Keratinocyte (primary cell): ENCODE measurements around the gene CENPA. TPM values are rescaled to one million over a fixed set of nuclear protein-coding genes. Genes with fewer than 3 reads are reported as not detected.
"Not testable (repeated sequence)": the region's sequence is repeated elsewhere in the genome, so short reads cannot be mapped to it uniquely, and the experiment has no call there.

Experiments used
- DNase-seq: peaks from one replicate; pipeline ENCODE4 v3.0.0-alpha.2; 2011; ENCODE audit warnings: low read depth, missing footprints, low spot score
- FAIRE-seq: peaks from 2 replicates; lab custom pipeline; 2011; peaks lifted over from hg19 to GRCh38; lab: Jason Lieb, UNC
- H2AFZ ChIP-seq: 2 replicates; pipeline ENCODE4 v1.6.0; 2012; ENCODE audit warnings: low read length, control low read depth, inconsistent platforms; ENCODE audit not compliant: control insufficient read depth
- H3K27ac ChIP-seq: 2 replicates; pipeline ENCODE4 v1.5.1; 2011; ENCODE audit warnings: low read length; ENCODE audit not compliant: control insufficient read depth, insufficient read depth
- H3K27me3 ChIP-seq: 3 replicates; pipeline ENCODE4 v1.6.0; 2011; ENCODE audit warnings: low read length; ENCODE audit not compliant: control insufficient read depth, insufficient read depth; ENCODE audit errors: extremely low read depth
- H3K36me3 ChIP-seq, 2 experiments: 2 replicates in 1 of 2; 3 replicates in 1 of 2; pipeline ENCODE4 v1.5.1; 2011; ENCODE audit warnings: low read length in 2 of 2, mild to moderate bottlenecking in 1 of 2; ENCODE audit not compliant: control insufficient read depth in 2 of 2, insufficient read depth in 2 of 2; ENCODE audit errors: extremely low read depth in 1 of 2
- H3K4me1 ChIP-seq: 3 replicates; pipeline ENCODE4 v1.5.1; 2011; ENCODE audit warnings: low read length; ENCODE audit not compliant: control insufficient read depth, insufficient read depth; ENCODE audit errors: extremely low read depth
- H3K4me2 ChIP-seq: 3 replicates; pipeline ENCODE4 v1.6.0; 2011; ENCODE audit warnings: low read depth, low read length; ENCODE audit not compliant: control insufficient read depth, insufficient read depth; ENCODE audit errors: extremely low read depth
- H3K4me3 ChIP-seq, 3 experiments: fragments of 200-600 bp in 1 of 3; sonication (generic) in 1 of 3; 2 replicates in 2 of 3; 3 replicates in 1 of 3; pipeline ENCODE4 v1.5.1; 2011 to 2016; ENCODE audit warnings: low read length in 3 of 3, mild to moderate bottlenecking in 3 of 3, control low read depth in 2 of 3, inconsistent platforms in 1 of 3, low read depth in 1 of 3, mixed read lengths in 1 of 3, mixed run types in 1 of 3, moderate library complexity in 1 of 3; ENCODE audit not compliant: control insufficient read depth in 2 of 3, insufficient read depth in 2 of 3; ENCODE audit errors: extremely low read depth in 1 of 3
- H3K79me2 ChIP-seq: 2 replicates; pipeline ENCODE4 v1.6.0; 2012; ENCODE audit warnings: low read length; ENCODE audit not compliant: control insufficient read depth, insufficient read depth
- H3K9ac ChIP-seq: 3 replicates; pipeline ENCODE4 v1.6.0; 2011; ENCODE audit warnings: low read length; ENCODE audit not compliant: control insufficient read depth, insufficient read depth; ENCODE audit errors: extremely low read depth
- H3K9me1 ChIP-seq: 3 replicates; pipeline ENCODE4 v1.6.0; 2011; ENCODE audit warnings: low read length; ENCODE audit not compliant: control insufficient read depth, insufficient read depth; ENCODE audit errors: extremely low read depth
- H3K9me3 ChIP-seq: 2 replicates; pipeline ENCODE4 v1.5.1; 2012; ENCODE audit warnings: low read depth, low read length; ENCODE audit not compliant: control insufficient read depth
- H4K20me1 ChIP-seq: 3 replicates; pipeline ENCODE4 v1.6.0; 2011; ENCODE audit warnings: low read length; ENCODE audit not compliant: control insufficient read depth, insufficient read depth; ENCODE audit errors: extremely low read depth
- EZH2 ChIP-seq: IDR thresholded peaks from one replicate; pipeline ENCODE4 v1.6.1; 2012; ENCODE audit warnings: inconsistent platforms, mild to moderate bottlenecking, low read length, moderate library complexity
- dilution Hi-C: fragments of 300-500 bp; cut with MboI; formaldehyde crosslinking; loops from one replicate; pipeline ENCODE4 v1.7.0; 2020; ENCODE audit warnings: low sequenced_read_pairs; ENCODE audit not compliant: extremely low pct_ligation_motif_present
- polyA plus RNA-seq, 5 experiments: library from polyadenylated mRNA; depleted of rRNA in 3 of 5; stranded (reverse) in 3 of 5; stranded (forward) in 1 of 5; unstranded in 1 of 5; fragments of >200 nt; gene quantifications; 1 replicate in 1 of 5; 2 replicates in 3 of 5; 3 replicates in 1 of 5; pipeline versions ENCODE4 v1.2.1 to v1.2.3, GENCODE V29; 2011 to 2012; ENCODE audit warnings: missing spikeins in 2 of 5, low read depth in 1 of 5, low replicate concordance in 1 of 5
- TF ChIP-seq, protein P1 (sequence below), 3 experiments: IDR thresholded peaks in 1 of 3; conservative IDR thresholded peaks in 1 of 3; optimal IDR thresholded peaks in 1 of 3; 2 replicates in 2 of 3; 3 replicates in 1 of 3; pipeline versions ENCODE3 to v1.5.1; 2011; ENCODE audit warnings: low read length in 3 of 3, mild to moderate bottlenecking in 3 of 3, moderate library complexity in 2 of 3, control low read depth in 1 of 3, inconsistent platforms in 1 of 3; ENCODE audit not compliant: insufficient read depth in 2 of 3; ENCODE audit errors: extremely low read depth in 1 of 3

The CENPA gene
- polyA plus RNA-seq, 1 donor (not counting 4 experiments of a cell fraction or from before 2014, with no cell fraction given), result 12.4 TPM

DNA sequence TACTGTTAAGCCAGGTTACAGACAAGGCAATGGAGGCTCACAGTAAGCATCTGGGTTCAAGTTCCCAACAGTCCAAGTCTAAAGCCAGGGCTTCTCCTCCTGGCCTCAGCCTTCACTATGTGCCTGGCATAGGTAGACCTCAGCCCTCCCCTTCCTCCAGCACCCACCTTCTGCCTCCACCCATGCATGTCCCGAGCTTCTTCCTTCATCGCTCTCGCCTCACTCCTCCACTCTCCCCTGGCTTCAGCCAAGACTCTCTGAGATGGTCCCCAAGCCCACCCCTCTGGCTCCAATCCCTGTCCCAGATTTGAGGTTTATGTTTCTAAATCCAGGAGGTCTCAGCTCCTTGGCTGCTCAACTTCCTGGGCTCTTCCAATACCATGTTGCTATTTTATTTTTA is 26.9 kb downstream of the CENPA start:
- dilution Hi-C loops, result no loop called here
- FAIRE-seq (no peak), DNase-seq (no peak)
- Histone ChIP-seq H3K9me1 (no peaks in the 10 kb centered on the region), H3K4me1 (peaks cover 4% of the 10 kb centered on the region), H3K36me3 (no peaks in the 10 kb centered on the region), H3K9ac (no peak overlapping the region), H3K4me3 (no peak overlapping the region), H3K27me3 (no peaks in the 10 kb centered on the region), H3K79me2 (no peaks in the 10 kb centered on the region), H3K27ac (no peak overlapping the region), H4K20me1 (no peaks in the 10 kb centered on the region), H3K9me3 (no peaks in the 10 kb centered on the region), H2AFZ (no peak overlapping the region), H3K4me2 (no peak overlapping the region)
- no peak for TF ChIP-seq EZH2
- TF ChIP-seq, protein P1, sequence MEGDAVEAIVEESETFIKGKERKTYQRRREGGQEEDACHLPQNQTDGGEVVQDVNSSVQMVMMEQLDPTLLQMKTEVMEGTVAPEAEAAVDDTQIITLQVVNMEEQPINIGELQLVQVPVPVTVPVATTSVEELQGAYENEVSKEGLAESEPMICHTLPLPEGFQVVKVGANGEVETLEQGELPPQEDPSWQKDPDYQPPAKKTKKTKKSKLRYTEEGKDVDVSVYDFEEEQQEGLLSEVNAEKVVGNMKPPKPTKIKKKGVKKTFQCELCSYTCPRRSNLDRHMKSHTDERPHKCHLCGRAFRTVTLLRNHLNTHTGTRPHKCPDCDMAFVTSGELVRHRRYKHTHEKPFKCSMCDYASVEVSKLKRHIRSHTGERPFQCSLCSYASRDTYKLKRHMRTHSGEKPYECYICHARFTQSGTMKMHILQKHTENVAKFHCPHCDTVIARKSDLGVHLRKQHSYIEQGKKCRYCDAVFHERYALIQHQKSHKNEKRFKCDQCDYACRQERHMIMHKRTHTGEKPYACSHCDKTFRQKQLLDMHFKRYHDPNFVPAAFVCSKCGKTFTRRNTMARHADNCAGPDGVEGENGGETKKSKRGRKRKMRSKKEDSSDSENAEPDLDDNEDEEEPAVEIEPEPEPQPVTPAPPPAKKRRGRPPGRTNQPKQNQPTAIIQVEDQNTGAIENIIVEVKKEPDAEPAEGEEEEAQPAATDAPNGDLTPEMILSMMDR (optimal IDR thresholded peaks at IDR 0.05 in 1 of 3, IDR thresholded peaks at IDR 0.05 in 1 of 3, conservative IDR thresholded peaks at IDR 0.05 in 1 of 3; ENCODE audit: extremely low read depth in 1 of 3, insufficient read depth in 2 of 3, low read length in 3 of 3), result no peak

DNA sequence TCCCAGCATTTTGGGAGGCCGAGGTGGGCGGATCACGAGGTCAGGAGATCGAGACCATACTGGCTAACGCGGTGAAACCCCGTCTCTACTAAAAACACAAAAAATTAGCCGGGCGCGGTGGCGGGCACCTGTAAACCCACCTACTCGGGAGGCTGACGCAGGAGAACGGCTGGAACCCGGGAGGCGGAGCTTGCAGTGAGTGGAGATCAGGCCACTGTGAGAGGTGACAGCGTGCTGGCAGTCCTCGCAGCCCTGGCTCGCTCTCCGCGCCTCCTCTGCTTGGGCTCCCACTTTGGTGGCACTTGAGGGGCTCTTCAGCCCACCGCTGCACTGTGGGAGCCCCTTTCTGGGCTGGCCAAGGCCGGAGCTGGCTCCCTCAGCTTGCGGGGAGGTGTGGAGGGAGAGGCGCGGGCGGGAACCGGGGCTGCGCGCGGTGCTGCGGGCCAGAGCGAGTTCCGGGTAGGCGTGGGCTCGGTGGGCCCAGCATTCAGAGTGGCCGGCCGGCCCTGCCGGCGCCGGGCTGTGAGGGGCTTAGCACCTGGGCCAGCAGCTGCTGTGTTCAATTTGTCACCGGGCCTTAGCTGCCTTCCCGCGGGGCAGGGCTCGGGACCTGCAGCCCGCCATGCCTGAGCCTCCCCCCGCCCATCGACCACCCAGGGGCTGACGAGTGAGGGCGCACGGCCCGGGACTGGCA is 28.4 kb downstream of the CENPA start:
- H3K36me3 ChIP-seq, H3K9me1 ChIP-seq, H3K4me2 ChIP-seq, H3K27me3 ChIP-seq, H4K20me1 ChIP-seq, dilution Hi-C loops, FAIRE-seq, H3K79me2 ChIP-seq, H3K27ac ChIP-seq, H3K4me1 ChIP-seq, H3K4me3 ChIP-seq, DNase-seq, H2AFZ ChIP-seq, H3K9me3 ChIP-seq, H3K9ac ChIP-seq: not testable (repeated sequence)

DNA sequence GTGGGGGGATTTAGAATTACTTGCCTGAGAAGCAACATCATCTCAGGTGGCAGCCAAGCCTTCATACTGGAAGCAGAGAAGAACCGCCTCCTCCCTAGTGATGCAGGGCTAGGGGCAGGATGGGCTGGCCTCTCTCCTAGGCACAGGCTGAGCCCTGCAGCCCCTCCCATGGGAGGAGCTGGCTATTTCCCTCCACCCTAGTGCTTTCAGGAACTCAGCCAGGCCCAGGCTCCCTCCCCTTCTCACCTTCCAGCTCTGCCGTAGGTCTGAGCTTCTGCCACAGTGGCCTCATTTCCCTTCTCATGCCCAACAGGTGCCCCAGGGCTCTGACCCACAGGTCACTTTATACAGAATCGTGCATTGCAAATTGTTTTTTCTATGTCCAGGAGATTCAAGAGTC is 31.0 kb downstream of the CENPA start:
- dilution Hi-C loops, result no loop called here
- Histone ChIP-seq H3K9me3 (no peaks in the 10 kb centered on the region), H3K4me2 (no peak overlapping the region), H3K9ac (no peak overlapping the region), H3K27ac (no peak overlapping the region), H2AFZ (no peak overlapping the region), H3K27me3 (peaks cover 4% of the 10 kb centered on the region), H3K79me2 (no peaks in the 10 kb centered on the region), H3K4me3 (no peak overlapping the region), H3K9me1 (no peaks in the 10 kb centered on the region), H4K20me1 (no peaks in the 10 kb centered on the region), H3K4me1 (no peaks in the 10 kb centered on the region), H3K36me3 (no peaks in the 10 kb centered on the region)
- TF ChIP-seq, protein P1 (optimal IDR thresholded peaks at IDR 0.05 in 1 of 3, IDR thresholded peaks at IDR 0.05 in 1 of 3, conservative IDR thresholded peaks at IDR 0.05 in 1 of 3; ENCODE audit: extremely low read depth in 1 of 3, insufficient read depth in 2 of 3, low read length in 3 of 3), result no peak
- TF ChIP-seq EZH2, result no peak
- DNase-seq, result no peak
- FAIRE-seq, result no peak
